ENCODE results near the gene TMEM108.

The TMEM108 gene

DNA sequence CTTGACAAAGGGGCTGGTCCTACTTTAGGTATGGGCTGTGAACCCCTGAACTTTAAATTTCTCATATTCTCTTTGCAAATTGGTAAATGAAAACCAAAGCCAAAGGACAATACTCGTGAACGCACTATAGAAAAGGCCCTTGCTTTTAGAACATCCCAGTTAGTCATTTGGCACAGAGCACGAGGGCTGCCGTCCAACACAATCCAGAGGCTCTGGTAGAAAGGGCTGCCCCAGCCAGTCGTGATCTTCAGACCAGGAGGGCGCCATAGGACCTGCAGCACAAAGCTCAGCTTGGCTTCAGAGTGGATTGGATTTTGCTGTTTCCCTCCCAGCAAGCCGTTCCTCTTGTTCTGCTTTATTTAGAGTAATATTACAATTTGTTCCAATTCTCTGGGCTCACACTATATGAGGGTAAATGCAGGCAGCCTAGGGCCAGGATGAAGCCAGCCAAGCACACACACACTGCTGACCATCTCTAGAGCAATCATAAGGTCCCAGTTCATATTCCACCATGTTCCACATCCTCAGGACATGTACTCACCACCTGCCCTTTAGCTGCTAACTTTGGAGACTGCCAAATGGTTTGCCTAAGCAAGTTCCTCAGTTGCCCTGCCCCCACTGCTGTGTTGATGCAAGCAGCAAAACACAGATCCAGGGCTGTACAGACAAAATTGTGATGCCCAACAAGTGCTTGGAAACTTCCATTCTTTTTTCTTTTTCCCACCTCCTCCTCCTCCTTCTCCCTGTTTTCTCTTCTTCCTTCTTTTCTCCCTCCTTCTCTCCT is 355.7 kb downstream of the TMEM108 start:
- DNase-seq = no peak

DNA sequence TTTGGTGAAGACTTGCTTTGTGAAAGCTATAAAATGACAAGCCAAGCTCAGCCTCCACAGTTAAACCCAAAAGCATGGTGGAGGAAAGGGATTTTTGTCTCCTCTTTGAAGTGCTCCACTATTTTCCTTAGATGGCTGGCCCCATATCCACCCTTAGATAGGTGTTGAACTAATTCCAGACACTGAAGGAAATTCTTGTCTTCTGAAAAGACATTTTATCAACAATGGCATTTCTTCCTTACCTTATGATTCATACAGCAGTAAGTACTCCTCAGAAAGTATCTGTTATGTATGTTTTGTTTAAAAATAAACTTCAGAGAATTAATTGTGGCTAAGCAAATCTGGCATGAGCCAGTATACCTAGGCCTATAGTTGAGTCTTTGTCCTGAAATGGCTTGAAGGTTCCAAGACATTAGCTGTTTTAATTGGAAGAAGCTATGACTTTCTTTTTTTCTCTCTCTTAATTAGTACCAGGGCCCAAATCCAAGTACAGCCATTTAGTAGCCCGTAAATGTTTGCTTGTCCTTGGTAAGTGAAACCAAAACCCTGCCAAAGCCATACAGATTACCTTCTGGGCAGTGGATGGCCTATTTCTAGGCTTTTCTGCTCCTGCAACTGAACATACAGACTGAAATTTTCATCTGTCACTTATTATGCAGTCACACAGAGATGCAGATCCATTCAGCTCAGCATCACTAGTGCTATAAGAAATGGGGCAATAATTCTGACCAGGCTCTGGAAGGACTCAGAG is 356.5 kb downstream of the TMEM108 start:
- DNase-seq = no peak

DNA sequence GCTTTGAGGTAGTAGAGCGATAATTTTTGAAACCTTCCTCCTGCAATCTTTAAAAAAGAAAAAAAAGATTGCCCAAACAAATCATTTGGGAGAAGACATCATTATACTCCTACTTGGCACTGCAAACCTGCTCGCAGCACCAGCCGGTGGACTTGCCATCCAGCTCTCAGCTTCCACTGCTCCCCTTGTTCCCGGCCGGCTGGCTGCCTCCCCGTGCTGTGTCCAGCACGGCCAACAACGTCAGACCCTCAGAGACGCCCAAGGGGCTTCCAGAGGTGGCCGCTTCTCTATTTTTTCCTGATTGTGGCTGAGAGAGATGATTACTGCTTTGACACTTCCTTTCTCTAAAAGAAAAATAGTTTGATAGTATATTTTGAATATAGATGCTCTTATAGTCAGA is 358.7 kb downstream of the TMEM108 start:
- no peak for DNase-seq

DNA sequence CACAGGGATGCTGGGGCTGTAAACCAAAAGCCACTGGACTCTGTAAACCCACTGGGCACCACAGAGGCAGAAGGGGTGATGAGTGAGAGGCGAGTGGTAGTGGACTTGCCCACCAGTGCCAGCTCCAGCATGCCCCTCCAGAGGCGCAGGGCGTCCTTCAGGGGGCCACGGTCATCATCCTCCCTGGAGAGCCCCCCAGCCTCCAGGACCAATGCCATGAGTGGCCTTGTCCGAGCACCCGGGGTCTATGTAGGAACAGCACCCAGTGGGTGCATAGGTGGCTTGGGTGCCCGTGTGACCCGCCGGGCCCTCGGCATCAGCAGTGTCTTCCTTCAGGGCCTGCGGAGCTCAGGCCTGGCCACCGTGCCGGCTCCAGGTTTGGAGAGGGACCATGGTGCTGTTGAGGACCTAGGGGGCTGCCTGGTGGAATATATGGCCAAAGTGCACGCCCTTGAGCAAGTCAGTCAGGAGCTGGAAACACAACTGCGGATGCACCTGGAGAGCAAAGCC is 361.9 kb downstream of the TMEM108 start, which contains the start of gene BFSP2:
Gene BFSP2, plus strand, starts transcription at position 51 of the 510 bp plus-strand sequence. Its CDS starts 28 bp downstream, at position 79.
- DNase-seq = no peak

DNA sequence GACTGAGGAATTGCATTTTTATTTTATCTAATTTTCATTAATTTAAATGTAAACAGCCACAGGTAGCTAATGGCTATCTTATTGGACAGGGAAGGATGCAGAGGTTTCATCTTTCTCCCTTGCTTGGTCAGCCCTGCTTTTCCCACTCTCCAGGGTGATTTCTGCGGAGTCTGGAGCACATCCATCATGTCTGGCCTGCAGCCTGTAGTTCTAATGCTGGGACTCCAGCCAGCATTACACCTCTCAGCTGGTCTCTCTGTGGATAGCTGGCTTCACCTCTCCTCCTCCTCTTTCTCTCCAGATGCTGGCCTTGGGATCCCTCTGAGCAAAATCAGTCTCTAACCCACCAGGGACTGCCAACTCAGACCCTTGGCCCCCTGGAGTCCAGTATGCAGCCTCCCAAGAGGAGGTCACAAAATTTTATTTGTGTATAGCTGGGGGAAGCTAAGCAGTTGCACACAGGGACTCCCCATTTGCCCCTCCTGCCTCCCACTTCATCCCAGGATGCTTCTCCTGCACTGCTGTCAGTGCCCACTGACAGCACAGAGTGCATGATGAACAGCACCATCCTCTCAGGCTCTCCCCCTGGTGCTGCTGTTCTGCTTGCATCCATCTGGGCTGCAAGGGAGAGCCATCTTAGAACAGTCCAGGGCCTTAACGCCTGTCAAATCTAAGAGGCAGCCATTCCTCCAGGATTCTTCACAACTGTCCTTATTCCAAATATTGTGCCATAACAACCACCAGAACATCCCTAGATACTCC is 363.4 kb downstream of the TMEM108 start:
- DNase-seq = no peak

DNA sequence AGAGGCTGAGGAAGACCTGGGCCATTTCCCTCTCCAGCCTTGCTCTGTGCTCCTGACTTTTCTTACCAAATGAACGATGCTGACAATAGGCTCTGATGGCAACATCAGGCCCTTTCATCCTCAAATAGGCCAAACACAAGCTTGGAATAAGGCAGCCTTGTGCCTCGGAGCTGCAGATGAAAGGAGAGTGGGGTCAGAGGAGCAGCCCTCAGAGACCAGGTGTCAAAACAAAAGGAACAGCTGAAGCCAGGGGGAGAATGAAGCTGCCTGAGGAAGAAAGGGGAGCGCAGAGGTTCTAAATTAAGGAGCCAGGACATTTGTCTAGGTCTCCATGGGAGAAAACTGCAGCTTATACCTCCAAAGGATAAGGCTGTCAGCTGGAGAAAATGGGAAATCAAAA is 366.7 kb downstream of the TMEM108 start:
- DNase-seq = no peak

DNA sequence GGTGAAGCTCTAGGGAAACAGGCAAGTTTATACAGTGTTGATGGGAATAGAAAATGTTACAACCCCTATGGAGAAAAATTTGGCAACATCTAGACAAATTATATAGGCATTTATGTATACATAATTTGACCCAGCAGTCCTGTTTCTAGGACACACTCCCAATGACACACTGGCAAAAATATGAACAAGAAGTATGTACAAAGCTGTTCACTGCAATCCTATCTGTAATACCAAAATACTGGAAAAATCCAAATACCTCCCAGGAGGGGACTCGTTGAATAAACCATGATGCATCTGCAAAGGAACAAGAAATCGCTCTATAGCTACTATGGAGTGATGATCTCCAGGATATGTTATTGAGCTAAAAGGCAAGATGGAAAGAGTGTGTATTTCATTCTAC is 370.2 kb downstream of the TMEM108 start:
- no peak for DNase-seq

DNA sequence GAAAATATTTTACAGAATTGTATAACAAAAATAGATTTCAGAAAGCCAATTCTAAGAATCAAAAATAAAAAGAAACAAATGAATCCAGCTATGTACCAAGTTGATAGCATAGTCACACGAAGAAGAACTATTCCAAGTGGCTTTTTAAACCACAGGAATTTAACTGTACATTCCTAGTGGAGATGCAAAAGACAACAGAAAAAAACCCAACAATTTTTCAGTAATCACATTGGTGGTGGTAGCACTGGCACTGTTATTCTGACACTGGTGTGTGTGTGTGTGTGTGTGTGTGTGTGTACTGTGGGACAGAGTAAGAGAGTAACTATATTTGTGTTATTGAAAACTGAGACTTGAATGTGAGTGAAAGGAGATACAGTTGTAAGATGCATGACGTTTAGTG is 370.8 kb downstream of the TMEM108 start:
- no peak for DNase-seq

DNA sequence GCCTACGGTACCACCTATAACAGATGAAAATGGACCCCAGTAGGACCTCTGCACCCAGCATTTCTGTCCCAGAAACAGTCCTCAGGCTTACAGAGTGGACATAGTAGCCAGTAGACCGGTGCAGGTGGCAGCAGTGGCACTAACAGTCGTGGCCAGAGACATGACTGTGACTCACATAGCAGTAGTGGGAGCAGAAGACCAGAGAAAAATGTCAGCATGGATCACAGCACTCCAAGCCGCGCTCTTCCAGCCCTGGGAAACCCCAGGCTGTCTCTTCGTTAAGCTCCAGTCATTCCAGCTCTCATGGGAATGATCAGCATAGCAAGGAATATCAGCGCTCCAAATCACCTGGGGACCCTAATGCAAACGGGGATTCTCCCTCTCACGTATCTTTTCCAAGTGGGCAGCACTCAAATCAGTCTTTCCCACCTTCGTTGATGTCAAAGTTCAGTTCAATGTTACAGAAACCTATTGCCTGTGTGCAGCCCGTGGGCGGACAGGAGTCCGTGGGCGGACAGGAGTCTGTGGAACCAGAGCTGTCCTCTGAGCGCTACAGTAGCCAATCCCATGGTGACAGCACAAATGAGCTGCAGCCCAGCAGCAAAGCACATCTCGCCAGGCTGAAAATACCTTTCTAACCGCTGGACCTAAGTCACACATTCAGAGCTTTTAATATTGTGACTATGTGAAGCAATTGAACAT is 372.2 kb downstream of the TMEM108 start:
- DNase-seq = no peak

DNA sequence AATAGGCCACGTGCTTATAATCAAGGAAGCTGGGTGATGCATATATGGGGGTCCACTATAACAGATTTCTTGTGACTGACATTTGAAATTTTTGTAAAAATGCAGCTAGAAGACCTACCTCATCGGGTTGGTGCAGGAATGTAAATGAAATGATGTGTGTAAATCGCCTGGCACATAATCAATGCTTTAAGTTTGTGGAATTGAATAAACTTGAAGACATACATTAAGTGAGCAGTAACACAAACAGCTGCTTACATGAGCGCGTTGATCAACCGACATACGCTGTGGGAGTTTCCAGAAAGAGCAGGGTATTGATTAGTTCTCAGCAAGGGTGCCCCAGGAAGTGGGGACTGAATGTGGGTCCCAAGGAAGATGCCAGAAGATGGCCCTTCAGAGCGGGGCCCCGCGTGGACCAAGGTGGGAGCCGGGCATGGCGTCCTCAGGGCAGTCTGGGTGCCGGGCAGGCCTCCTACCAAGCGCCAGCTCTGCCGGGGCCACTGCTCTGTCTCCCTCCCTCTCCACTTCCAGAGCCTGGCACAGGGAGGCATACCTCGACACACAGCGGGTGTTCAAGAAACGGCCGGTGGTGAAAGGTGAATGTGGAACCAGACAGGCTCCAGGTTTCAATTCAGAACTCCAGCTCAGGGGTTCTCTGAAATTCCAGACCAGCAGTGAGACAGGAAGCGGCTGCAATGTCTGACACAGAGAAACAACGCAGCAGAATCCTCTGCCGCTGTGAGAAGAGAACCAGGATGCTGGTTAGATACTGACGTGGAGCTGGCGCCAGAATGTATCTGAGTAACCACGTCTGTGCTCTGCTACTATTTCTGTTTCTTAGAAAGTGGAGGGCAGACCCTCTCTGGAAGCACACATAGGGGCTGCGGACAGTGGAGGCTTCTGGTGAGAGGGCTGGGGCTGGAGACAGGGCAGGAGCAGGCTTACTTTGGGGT is 374.3 kb downstream of the TMEM108 start:
- DNase-seq = no peak

DNA sequence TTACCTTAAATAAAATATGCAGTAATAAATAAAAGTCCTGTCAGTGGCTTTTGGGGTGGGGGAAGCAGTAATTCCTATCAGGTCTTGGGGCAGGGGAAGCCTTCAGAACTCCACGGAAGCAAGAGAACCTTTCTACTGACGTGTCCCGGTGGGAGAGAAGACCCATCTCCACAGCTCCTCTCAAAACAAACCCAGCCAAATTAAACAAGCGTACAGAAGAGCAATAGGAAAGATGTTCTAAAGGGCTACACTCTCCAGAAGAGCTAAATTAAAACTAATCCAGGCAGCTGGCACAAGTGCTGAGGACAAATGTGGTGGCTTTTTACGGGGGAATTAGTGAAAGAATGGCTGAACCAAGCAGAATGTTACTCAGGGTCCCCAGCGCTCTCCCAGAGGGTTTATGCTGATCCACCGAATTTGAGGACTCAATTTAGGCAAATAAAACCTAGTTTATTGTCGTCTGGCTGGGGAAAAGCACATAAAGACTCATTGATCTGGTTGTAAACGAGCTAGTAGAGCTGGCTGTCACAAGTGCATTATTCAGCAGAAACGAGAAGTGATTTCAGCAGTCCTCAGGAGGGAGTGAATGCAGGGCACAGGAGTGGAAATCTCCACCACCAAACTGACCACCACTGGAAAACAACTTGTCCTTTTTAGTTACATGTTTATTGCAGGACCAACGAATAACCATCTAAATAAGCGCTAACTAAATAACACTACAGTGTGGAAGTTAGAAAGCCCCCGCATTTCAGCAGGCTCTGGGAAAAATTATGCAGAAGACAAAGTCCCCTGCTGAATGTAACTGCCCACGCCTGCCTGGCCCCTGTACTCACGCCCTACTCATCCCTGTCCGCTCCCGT is 375.2 kb downstream of the TMEM108 start:
- no peak for DNase-seq

DNA sequence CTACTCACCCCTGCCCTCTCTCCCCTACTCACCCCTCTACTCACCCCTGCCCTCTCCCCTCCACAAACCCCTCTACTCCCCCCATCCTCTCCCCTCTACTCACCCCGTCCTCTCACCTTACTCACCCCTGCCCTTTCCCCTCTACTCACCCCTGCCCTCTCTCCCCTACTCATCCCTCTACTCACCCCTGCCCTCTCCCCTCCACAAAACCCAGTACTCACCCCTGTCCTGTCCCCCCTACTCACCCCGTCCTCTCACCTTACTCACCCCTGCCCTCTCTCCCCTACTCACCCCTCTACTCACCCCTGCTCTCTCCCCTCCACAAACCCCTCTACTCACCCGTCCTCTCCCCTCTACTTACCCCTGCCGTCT is 375.8 kb downstream of the TMEM108 start:
- no peak for DNase-seq

DNA sequence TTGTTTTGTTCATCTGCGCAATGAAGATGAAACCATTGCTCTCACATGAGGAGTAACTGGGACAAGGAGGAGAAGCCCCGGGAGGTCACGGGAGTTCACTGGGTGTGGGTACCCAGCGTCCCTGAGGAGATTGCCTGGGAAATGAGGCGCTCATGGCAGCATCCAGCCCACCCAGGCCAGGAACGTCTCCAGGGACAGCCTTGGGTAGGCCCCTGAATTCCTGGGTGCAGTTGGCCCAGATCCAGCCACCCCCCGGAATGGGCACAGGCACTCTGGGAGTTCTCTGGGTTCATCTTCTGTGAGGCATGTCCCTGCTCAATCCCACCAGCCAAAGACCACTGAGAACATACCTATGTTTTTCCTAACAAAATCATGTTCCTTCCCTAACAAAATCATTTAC is 380.2 kb downstream of the TMEM108 start:
- DNase-seq = no peak

DNA sequence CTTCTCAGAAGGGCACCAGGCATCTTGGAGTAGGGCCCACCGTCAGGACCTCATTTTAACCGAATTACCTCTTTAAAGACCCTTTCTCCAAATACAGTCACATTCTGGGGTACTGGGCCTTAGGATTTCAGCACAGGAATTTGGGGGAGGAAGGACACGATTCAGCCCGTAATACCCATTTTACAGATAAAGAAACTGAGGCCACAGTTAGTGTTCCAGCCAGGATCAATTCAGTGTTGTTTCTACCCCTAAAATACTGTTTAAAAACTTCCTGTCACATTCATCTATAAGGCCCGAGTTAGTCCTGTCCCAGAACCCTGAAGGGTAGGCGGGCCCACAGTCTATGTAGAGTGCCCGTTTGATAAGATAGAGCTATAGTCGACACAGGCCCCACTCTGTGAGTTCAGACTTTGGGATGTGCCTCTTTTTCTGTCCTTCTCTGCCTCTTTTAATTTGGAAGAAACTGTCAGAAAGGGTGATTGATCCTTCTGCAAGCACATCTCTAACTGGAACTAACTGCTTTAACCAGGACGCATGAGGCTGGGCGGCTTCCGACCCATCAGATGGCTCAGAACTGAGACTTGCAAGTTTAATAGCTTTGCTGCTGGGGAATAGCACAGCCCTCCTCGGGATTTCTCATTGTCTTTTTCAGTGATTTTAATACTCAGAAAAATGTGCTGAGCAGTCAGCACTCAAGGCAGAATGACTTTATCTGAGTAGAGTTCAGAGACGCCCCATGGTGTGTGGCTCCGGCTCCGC is 381.1 kb downstream of the TMEM108 start:
- no peak for DNase-seq

DNA sequence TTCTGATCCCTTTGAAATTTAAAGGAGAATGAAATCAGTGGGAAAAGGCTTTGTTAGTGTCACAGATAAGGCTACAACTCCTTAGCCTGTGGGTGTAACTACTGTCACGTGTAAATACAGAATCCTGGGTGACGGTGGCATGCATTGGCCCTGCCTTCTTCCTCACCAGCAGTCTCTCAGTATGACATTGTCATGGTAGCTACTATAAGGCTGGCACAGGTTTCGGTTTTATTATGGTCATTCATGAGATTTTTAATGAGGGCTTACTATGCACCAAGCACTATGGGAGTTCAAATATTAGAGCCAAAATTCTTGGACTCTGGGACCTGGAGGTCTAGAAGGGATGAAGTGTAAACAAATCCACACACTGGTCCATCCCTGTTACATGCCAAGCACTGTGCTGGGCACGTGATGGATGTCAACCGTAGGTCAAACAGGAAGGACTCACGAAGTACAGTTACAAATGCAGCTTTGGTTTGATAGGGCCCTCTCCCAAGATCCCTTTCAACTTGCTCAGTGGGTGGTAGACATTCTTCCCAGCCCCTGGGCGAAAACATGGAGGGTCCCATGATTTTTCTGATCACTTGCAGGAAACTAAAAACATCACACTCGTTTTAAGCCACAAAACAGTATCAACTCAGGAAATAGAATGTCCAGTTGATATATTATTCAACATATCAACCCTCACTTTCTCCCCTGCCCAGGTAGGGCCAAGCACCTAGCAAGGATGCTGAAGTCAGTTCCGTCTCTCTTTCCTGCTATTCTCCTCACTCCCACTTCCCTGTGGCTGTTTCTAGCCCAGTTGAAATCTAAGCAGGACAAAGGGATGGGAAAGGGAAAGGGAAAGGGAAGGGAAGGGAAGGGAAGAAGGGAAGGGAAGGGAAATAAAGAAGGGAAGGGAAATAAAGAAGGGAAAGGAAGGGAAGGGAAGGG is 387.0 kb downstream of the TMEM108 start:
- no peak for DNase-seq

DNA sequence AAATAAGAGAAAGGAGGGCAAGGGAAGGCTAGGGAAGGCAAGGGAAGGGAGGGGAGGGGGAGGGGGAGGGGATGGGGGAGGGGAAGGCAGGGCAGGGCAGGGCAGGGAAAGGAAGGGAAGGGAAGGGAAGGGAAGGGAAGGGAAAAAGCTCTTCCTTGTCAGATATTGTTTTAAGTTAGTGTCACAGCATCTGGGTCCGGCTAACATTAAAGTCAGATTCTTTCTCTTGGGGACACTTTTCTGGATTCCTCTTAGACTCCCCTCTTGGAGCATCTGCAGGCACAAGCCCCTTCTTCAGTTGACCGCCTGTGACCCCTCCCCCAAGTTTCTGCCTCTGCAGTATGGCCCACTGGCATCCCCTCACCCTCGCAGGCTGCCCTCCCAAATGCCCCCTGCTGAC is 387.7 kb downstream of the TMEM108 start:
- DNase-seq = no peak

DNA sequence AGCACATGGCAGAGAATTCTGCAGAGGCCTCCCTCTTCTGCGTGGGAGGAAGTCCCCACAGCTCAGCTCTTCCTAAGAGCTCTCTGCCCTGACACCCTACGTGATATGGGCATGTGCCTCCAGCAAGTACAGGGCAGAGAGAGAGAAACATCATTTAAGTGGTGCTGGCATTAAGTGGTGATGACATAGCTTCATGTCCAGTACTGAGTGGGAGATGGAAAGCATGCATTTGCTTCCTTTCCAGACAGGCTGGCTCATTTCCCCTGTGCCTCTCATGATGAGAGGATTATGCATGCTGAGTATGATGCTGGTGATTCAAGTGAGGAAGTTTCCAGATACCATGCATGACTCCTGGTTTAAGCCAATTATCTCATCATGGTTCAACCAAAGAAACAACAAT is 388.5 kb downstream of the TMEM108 start:
- DNase-seq = no peak

DNA sequence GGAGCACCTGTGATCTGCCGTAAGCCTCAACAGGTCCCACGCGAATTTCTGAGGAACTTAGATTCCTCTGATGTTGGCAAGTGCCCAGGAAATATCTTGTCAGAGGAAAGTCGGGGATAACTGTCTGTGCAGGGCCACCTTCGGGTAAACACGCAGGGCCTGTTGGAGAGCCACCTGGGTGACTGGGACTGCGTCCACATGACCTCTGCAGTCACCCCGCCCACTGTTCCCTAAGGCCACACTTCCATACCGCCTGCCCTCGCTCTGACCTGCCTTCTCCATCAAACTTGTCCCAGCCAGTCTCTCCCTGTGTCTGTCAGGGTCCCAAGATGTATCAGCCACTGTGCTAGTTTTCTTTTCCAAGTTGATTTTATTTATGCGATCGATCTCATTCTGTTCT is 390.4 kb downstream of the TMEM108 start:
- DNase-seq = no peak

DNA sequence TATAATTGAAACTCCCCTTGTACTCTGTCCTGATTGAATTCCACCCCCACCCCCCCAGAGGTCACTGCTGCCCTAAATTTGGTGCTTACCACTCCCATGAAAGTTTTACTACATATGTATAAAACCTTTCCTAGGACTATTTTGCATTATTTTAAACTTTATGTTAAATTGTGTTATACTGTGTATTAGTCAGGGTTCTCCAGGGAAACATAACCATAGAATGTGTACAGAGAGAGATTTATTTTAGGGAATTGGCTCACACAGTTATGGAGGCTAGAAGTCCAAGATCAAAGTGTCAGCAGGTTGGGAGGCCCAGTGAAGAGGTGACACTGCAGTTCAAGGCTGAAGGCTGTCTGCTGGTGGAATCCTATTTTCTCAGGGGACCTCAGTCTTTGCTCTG is 390.9 kb downstream of the TMEM108 start:
- no peak for DNase-seq
